GM12878 (cell line): Measurements from ENCODE around the gene LORICRIN.

ENCODE experiments used
- MAX ChIP-seq: IDR thresholded peaks from 2 replicates; pipeline ENCODE4 v1.6.1; 2012; ENCODE audit warnings: low read depth, low read length, improper control_type of control experiment
- NFYB ChIP-seq: IDR thresholded peaks from 2 replicates; pipeline ENCODE4 v1.6.1; 2011; ENCODE audit warnings: low read depth, mild to moderate bottlenecking, low read length, improper control_type of control experiment, moderate library complexity; ENCODE audit not compliant: insufficient read depth
- NR2C2 ChIP-seq: IDR thresholded peaks from 2 replicates; pipeline ENCODE4 v1.6.1; 2011; ENCODE audit warnings: borderline replicate concordance, low read depth; ENCODE audit not compliant: control insufficient read depth, insufficient read length
- POLR2A ChIP-seq: IDR thresholded peaks from 2 replicates; pipeline ENCODE4 v1.6.1; 2011; ENCODE audit warnings: low read depth, mild to moderate bottlenecking, low read length
- REST ChIP-seq: IDR thresholded peaks from 2 replicates; pipeline ENCODE4 v1.6.1; 2012; ENCODE audit warnings: mild to moderate bottlenecking, low read depth, low read length
- SMARCA5 ChIP-seq: fragments of 450-650 bp; IDR thresholded peaks from 2 replicates; pipeline ENCODE4 v1.6.1; 2017; ENCODE audit warnings: mild to moderate bottlenecking
- TF ChIP-seq, protein P1 (sequence below), 3 experiments: IDR thresholded peaks in 2 of 3; conservative IDR thresholded peaks in 1 of 3; 2 replicates each; pipeline ENCODE4 v1.5.1; 2011; ENCODE audit warnings: low read depth in 3 of 3, low read length in 3 of 3, mild to moderate bottlenecking in 3 of 3, control low read depth in 2 of 3, moderate library complexity in 2 of 3, inconsistent platforms in 1 of 3, mixed read lengths in 1 of 3; ENCODE audit not compliant: control insufficient read depth in 2 of 3, insufficient read depth in 1 of 3; ENCODE audit errors: extremely low read depth in 1 of 3

- TF ChIP-seq, protein P1, sequence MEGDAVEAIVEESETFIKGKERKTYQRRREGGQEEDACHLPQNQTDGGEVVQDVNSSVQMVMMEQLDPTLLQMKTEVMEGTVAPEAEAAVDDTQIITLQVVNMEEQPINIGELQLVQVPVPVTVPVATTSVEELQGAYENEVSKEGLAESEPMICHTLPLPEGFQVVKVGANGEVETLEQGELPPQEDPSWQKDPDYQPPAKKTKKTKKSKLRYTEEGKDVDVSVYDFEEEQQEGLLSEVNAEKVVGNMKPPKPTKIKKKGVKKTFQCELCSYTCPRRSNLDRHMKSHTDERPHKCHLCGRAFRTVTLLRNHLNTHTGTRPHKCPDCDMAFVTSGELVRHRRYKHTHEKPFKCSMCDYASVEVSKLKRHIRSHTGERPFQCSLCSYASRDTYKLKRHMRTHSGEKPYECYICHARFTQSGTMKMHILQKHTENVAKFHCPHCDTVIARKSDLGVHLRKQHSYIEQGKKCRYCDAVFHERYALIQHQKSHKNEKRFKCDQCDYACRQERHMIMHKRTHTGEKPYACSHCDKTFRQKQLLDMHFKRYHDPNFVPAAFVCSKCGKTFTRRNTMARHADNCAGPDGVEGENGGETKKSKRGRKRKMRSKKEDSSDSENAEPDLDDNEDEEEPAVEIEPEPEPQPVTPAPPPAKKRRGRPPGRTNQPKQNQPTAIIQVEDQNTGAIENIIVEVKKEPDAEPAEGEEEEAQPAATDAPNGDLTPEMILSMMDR (IDR thresholded peaks at IDR 0.05 in 2 of 3, conservative IDR thresholded peaks at IDR 0.05 in 1 of 3; ENCODE audit: control insufficient read depth in 2 of 3, extremely low read depth in 1 of 3, insufficient read depth in 1 of 3, low read depth in 3 of 3, low read length in 3 of 3), result no peak
- TF ChIP-seq POLR2A (no peak), NR2C2 (no peak), SMARCA5 (no peak), NFYB (no peak), MAX (no peak), REST (no peak)
Observed at GRCh38 chr1:153271711-153272110, 12.2 kb downstream of the LORICRIN start.
